OCI-LY7 (cell line): ENCODE measurements around the gene NPVF. TPM values are rescaled to one million over a fixed set of nuclear protein-coding genes. Genes with fewer than 3 reads are reported as not detected.

ENCODE experiments used
- BruUV-seq: library from RNA; stranded (reverse); fragments of 400-500 nt; replicated peaks from 2 replicates; lab custom pipeline; 2021; lab: Mats Ljungman, UMichigan
- CTCF ChIA-PET: fragments of 300-600 bp; sonication (Branson Sonifier 250); formaldehyde crosslinking; loops from one replicate; lab custom pipeline; 2022; ENCODE audit warnings: antibody characterized with exemption; ENCODE audit not compliant: unreplicated experiment; lab: Charles Lee
- POLR2A ChIA-PET: fragments of 300-600 bp; sonication (Branson Sonifier 250); formaldehyde crosslinking; loops from one replicate; lab custom pipeline; 2022; ENCODE audit warnings: antibody characterized with exemption; lab: Charles Lee
- DNase-seq: peaks from one replicate; pipeline ENCODE4 v3.0.0-alpha.2; 2015; ENCODE audit warnings: low spot score
- H2AFZ ChIP-seq: fragments of 200-600 bp; sonication (generic), shearing (Covaris generic); 2 replicates; pipeline ENCODE4 v1.6.1; 2014; ENCODE audit warnings: mild to moderate bottlenecking, antibody characterized with exemption, low read length, moderate library complexity
- H3K27ac ChIP-seq: fragments of 200-600 bp; sonication (generic); 2 replicates; pipeline ENCODE4 v1.5.1; 2014; ENCODE audit warnings: mixed run types, low read depth, mild to moderate bottlenecking, moderate library complexity, low read length, inconsistent platforms; ENCODE audit not compliant: poor library complexity, severe bottlenecking
- H3K36me3 ChIP-seq: fragments of 200-600 bp; sonication (generic); 2 replicates; pipeline ENCODE4 v1.6.1; 2014; ENCODE audit warnings: mild to moderate bottlenecking, antibody characterized with exemption, low read length, moderate library complexity, mixed read lengths; ENCODE audit not compliant: insufficient read depth
- H3K4me1 ChIP-seq: fragments of 200-600 bp; sonication (generic); 2 replicates; pipeline ENCODE4 v1.5.1; 2014; ENCODE audit warnings: mild to moderate bottlenecking, low read length; ENCODE audit not compliant: insufficient read depth, poor library complexity, severe bottlenecking
- H3K4me2 ChIP-seq: fragments of 200-600 bp; sonication (generic); 2 replicates; pipeline ENCODE4 v1.6.1; 2014; ENCODE audit warnings: mild to moderate bottlenecking, low read length
- H3K4me3 ChIP-seq: fragments of 200-600 bp; sonication (generic); 2 replicates; pipeline ENCODE4 v1.5.1; 2014; ENCODE audit warnings: mild to moderate bottlenecking, low read depth, low read length; ENCODE audit not compliant: poor library complexity, severe bottlenecking
- H3K79me2 ChIP-seq: fragments of 200-600 bp; sonication (generic); 2 replicates; pipeline ENCODE4 v1.6.1; 2016; ENCODE audit warnings: low read depth, mild to moderate bottlenecking, low read length, moderate library complexity, mixed read lengths; ENCODE audit not compliant: insufficient read depth
- H3K9me2 ChIP-seq: fragments of 200-600 bp; sonication (generic); 2 replicates; pipeline ENCODE4 v1.6.1; 2016; ENCODE audit warnings: mild to moderate bottlenecking, low read length, mixed read lengths; ENCODE audit not compliant: insufficient read depth
- H3K9me3 ChIP-seq: fragments of 200-600 bp; sonication (generic); 2 replicates; pipeline ENCODE4 v1.6.1; 2014; ENCODE audit warnings: mild to moderate bottlenecking, mixed run types, low read length, mixed read lengths
- H4K20me1 ChIP-seq: fragments of 200-600 bp; sonication (generic); 2 replicates; pipeline ENCODE4 v1.6.1; 2014; ENCODE audit warnings: mild to moderate bottlenecking, antibody characterized with exemption, low read length, moderate library complexity, mixed read lengths; ENCODE audit not compliant: insufficient read depth
- EZH2phosphoT487 ChIP-seq: fragments of 200-600 bp; sonication (generic); IDR thresholded peaks from 2 replicates; pipeline ENCODE4 v1.6.1; 2018; ENCODE audit warnings: low read depth, borderline replicate concordance, mild to moderate bottlenecking, mixed run types, antibody characterized with exemption, low read length, moderate library complexity, mixed read lengths
- intact Hi-C: fragments of 100-400 bp; cut with micrococcal nuclease; formaldehyde crosslinking; loops from one replicate; pipeline ENCODE4 v1.10.0; 2022; ENCODE audit not compliant: unreplicated experiment
- total RNA-seq, 2 experiments: library from RNA; depleted of rRNA in 1 of 2; stranded (reverse); fragments of >200 nt in 1 of 2; shearing (Covaris generic) in 1 of 2; gene quantifications; 2 replicates each; pipeline ENCODE4 v1.2.3, GENCODE V29; 2014 to 2022
- TF ChIP-seq, protein P1 (sequence below): fragments of 200-600 bp; sonication (generic); conservative IDR thresholded peaks from 2 replicates; pipeline ENCODE4 v1.5.1; 2014; ENCODE audit warnings: mild to moderate bottlenecking, antibody characterized with exemption, low read length, moderate library complexity, mixed read lengths

The NPVF gene
- total RNA-seq, 2 experiments from 2014 or later: not detected

DNA sequence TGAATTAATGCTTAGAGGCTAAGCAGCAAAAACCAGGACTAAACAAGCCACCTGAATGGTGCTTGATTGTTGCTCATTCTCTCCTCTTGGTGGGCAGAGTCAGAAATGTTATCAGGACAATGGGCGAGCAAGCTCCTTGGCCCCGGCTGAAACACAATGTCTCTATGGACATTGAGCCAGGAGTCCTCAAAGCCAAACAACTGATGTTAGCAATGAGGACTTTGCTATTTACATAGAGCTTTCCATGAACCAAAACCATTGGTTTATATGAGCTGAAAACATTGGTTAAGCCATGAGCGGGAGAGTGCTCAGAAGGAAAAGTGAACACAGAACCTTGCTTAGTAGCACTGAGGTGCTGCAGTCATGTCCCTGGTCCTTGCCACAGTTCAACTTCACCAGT, 21.5 kb upstream of the NPVF start:
- Histone ChIP-seq H3K4me1 (no peaks in the 10 kb centered on the region), H3K36me3 (no peaks in the 10 kb centered on the region), H3K4me3 (no peak overlapping the region), H3K79me2 (no peaks in the 10 kb centered on the region), H3K9me3 (no peaks in the 10 kb centered on the region), H2AFZ (no peak overlapping the region), H3K9me2 (no peaks in the 10 kb centered on the region), H3K27ac (no peak overlapping the region), H3K4me2 (no peak overlapping the region), H4K20me1 (no peaks in the 10 kb centered on the region)
- TF ChIP-seq, protein P1, sequence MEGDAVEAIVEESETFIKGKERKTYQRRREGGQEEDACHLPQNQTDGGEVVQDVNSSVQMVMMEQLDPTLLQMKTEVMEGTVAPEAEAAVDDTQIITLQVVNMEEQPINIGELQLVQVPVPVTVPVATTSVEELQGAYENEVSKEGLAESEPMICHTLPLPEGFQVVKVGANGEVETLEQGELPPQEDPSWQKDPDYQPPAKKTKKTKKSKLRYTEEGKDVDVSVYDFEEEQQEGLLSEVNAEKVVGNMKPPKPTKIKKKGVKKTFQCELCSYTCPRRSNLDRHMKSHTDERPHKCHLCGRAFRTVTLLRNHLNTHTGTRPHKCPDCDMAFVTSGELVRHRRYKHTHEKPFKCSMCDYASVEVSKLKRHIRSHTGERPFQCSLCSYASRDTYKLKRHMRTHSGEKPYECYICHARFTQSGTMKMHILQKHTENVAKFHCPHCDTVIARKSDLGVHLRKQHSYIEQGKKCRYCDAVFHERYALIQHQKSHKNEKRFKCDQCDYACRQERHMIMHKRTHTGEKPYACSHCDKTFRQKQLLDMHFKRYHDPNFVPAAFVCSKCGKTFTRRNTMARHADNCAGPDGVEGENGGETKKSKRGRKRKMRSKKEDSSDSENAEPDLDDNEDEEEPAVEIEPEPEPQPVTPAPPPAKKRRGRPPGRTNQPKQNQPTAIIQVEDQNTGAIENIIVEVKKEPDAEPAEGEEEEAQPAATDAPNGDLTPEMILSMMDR: no peak
- TF ChIP-seq EZH2phosphoT487: no peak
- CTCF ChIA-PET: no interaction called here
- POLR2A ChIA-PET: interaction anchor here (1.0 kb wide), 1 partner anchor 81 kb away, joined by 3 read pairs; no protein-coding TSS in a partner anchor
- DNase-seq: no peak
- BruUV-seq: no TSS peak
- intact Hi-C loops: no loop called here

DNA sequence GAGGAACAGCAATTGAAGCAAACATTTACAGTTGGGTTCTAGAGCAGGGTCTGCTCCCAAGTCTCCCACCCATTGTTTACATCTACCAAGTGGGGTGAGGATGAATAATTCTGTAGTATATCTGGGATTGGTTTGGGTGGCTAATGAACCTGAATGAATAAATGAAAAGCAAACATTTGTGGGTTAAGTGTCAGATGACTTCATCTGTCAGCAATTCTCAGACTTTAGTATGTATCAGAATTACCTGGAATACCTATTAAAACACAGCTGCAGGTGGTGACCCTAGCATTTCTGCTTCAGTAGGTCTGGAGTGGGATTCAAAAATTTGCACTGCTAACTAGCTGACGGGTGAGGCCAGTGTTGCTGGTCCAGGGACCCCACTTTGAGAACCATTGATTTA, 18.0 kb upstream of the NPVF start:
- Histone ChIP-seq H3K79me2 (no peaks in the 10 kb centered on the region), H3K4me3 (no peak overlapping the region), H3K9me3 (no peaks in the 10 kb centered on the region), H3K4me2 (no peak overlapping the region), H3K36me3 (no peaks in the 10 kb centered on the region), H3K9me2 (no peaks in the 10 kb centered on the region), H3K4me1 (no peaks in the 10 kb centered on the region), H2AFZ (no peak overlapping the region), H3K27ac (no peak overlapping the region), H4K20me1 (no peaks in the 10 kb centered on the region)
- intact Hi-C loops: no loop called here
- BruUV-seq: no TSS peak
- ChIA-PET CTCF (no interaction called here), POLR2A (no interaction called here)
- TF ChIP-seq, protein P1: no peak
- TF ChIP-seq EZH2phosphoT487: no peak
- no peak for DNase-seq

DNA sequence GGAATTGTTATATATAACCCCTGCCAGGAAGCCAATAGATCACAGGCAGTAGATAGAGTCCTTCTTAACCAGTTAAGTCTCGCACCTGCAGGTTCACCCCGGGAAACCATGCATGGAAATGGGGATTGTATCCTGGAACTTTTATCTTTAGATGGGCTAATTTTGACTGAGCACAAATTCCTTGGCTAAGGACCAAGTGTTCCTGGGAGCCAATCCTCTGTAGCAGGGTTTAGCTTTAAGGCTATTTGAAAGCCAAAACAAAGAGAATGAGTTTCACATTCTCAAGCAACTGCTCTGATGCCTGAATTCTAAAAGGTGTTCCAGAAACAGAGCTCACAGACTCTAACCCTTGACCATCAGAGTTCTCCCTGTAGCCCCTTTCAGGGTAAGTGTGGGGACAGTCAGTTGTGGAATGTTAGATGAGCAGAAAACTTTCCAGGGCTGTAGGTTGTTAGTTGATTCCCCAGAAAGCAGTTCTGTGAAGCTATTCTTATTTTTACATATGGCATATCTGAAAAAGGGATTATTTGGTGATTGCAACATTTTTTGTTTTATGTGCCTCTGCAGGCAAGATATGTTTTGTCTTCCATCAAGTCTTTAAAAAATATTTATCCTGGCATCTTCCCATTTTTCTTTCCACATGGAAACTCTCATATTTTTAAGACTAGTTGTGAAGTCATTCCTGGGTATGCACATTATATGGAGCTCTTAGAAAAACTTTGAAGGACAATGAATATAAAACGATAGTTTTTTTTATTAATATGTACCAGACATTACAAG, 16.2 kb upstream of the NPVF start:
- TF ChIP-seq EZH2phosphoT487: no peak
- TF ChIP-seq, protein P1: no peak
- Histone ChIP-seq H3K9me3 (no peaks in the 10 kb centered on the region), H3K36me3 (no peaks in the 10 kb centered on the region), H3K79me2 (no peaks in the 10 kb centered on the region), H3K4me1 (no peaks in the 10 kb centered on the region), H4K20me1 (no peaks in the 10 kb centered on the region), H2AFZ (no peak overlapping the region), H3K9me2 (no peaks in the 10 kb centered on the region), H3K4me3 (no peak overlapping the region), H3K4me2 (no peak overlapping the region), H3K27ac (no peak overlapping the region)
- ChIA-PET POLR2A (interaction anchor here (0.8 to 1.8 kb wide), 2 partner anchors 14 to 17 kb away, joined by 3 to 6 read pairs; partner anchors contain the start of gene NPVF), CTCF (no interaction called here)
- no TSS peak for BruUV-seq
- no peak for DNase-seq
- intact Hi-C loops: no loop called here
